Fibroblast of the aortic adventitia (primary cell): Measurements from ENCODE around the gene TPSG1. TPM values are rescaled to one million over a fixed set of nuclear protein-coding genes. Genes with fewer than 3 reads are reported as not detected.
A peak's percentile ranks its signal among the peaks of the same experiment; 100 is the strongest.
"Not testable (repeated sequence)": the region's sequence is repeated elsewhere in the genome, so short reads cannot be mapped to it uniquely, and the experiment has no call there.

Source experiments
- DNase-seq: peaks from one replicate; pipeline ENCODE4 v3.0.0-alpha.2; 2010; ENCODE audit warnings: low read depth
- H3K4me3 ChIP-seq: 2 replicates; pipeline ENCODE4 v1.5.1; 2011; ENCODE audit warnings: low read depth, mild to moderate bottlenecking, control low read depth, low read length, moderate library complexity
- total RNA-seq: library from RNA; depleted of rRNA; stranded (reverse); fragments of >200 nt; gene quantifications from 2 replicates; pipeline ENCODE4 v1.2.3, GENCODE V29; 2012; ENCODE audit warnings: low replicate concordance
- TF ChIP-seq, protein P1 (sequence below): IDR thresholded peaks from 2 replicates; pipeline ENCODE4 v1.5.1; 2011; ENCODE audit warnings: mild to moderate bottlenecking, low read length, control low read depth, inconsistent platforms; ENCODE audit not compliant: insufficient read depth

TPSG1 gene
- total RNA-seq, 1 donor, result not detected

DNA sequence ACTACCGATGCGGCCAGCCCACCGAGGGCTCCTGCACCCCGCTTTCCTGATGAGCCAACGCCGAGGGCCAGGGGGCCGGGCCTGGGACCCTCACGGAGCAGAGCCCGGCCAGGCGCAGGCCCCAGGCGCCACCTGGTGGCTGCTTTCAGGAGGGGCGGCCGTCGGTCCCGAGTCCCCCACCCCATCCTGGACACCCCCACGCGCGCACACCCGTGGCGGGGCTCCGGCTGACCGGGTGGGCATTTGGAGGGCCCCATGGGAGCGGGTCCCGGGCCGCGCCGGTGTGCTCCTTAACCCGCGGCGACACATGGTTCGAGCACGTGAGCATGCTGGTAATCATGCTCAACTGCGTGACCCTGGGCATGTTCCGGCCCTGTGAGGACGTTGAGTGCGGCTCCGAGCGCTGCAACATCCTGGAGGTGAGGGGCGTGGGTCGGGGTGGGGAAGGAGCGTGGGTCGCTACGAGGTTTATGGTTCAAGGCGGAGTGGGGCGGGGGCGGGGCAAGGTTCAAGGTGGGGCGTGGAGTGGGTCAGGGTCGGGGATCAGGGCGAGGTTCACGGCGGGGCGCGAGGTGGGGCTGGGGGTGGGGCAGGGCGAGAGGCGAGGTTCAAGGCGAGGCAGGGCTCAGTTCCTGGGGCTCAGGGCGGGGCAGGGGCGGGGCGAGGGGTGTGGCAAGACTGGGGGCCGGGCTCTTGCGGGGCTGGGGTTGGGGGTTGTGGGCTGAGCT is 30.2 kb downstream of the TPSG1 start:
- TF ChIP-seq, protein P1, sequence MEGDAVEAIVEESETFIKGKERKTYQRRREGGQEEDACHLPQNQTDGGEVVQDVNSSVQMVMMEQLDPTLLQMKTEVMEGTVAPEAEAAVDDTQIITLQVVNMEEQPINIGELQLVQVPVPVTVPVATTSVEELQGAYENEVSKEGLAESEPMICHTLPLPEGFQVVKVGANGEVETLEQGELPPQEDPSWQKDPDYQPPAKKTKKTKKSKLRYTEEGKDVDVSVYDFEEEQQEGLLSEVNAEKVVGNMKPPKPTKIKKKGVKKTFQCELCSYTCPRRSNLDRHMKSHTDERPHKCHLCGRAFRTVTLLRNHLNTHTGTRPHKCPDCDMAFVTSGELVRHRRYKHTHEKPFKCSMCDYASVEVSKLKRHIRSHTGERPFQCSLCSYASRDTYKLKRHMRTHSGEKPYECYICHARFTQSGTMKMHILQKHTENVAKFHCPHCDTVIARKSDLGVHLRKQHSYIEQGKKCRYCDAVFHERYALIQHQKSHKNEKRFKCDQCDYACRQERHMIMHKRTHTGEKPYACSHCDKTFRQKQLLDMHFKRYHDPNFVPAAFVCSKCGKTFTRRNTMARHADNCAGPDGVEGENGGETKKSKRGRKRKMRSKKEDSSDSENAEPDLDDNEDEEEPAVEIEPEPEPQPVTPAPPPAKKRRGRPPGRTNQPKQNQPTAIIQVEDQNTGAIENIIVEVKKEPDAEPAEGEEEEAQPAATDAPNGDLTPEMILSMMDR, result peak; percentile 66
- no peak for DNase-seq
- H3K4me3 ChIP-seq, result no peak overlapping the region

DNA sequence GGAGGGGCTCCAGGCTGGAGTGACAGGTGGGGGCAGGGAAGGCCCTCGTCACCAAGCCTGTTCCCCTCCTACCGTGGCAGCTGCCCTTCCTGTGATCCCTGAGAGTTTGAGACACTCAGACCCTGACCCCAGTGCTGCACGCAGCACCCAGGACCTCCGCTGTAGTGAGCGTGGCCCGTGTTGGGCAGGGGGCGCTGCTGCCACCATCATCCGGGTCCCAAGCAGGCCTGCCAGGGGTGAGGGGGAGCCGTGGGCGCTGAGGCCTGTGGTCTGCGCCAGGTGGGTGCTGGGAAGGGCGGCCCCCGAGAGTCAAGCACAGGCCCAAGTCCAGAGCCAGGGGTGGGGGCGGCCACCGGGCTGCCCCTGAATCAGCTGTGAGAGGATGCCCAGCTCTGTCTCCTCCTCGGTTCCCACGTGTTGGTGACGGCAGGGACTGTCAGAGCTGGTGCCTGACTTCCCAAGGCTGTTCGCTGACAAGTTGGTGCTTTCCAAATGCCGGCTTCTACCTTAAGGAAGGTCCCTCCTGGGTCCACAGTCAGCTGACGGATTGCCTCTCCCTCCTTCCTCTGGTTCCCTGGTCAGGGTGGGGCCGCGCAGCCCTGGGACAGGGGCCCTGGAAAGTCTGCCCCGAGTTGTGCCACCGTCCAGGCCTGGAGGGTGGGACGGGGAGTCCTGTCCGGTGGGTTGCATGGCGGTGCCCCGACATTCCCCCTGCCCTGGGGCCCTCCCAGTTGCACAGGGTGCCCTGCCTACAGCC is 31.1 kb downstream of the TPSG1 start:
- TF ChIP-seq, protein P1, result no peak
- no peak overlapping the region for H3K4me3 ChIP-seq
- no peak for DNase-seq

DNA sequence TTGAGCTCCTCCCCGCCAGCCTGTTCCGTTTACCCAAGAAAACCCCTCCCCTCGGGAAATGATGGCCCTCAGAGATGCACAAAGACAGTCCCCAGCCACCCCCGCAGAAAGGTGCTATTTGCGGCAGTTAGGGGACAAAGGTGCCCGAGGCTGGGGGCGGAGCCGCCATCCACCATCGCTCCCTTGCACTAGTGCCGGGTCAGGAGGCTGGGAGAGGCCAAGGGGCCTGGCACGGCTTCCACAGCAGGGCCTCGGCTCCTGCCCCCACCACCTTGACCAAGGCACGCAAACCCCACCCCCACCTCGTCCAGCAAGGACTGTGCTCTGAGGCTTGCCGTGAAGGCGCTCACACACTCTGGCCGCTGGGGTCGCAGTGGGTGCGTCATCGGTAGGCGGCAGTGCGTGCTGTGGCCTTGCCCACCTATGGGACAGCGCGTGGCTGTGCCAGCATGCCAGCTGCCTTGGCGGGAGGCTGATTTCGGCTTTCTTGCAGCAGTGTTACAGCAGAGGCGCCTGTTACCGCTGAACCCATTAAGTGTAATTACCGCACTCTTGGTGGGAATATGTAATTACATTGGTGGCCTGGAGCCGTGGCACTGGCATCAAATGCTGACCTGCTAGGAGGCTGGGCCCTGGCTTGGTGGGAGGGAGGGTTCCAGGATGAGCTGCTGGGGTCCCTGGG is 31.8 kb downstream of the TPSG1 start:
- TF ChIP-seq, protein P1, result no peak
- DNase-seq, result no peak
- H3K4me3 ChIP-seq, result no peak overlapping the region

DNA sequence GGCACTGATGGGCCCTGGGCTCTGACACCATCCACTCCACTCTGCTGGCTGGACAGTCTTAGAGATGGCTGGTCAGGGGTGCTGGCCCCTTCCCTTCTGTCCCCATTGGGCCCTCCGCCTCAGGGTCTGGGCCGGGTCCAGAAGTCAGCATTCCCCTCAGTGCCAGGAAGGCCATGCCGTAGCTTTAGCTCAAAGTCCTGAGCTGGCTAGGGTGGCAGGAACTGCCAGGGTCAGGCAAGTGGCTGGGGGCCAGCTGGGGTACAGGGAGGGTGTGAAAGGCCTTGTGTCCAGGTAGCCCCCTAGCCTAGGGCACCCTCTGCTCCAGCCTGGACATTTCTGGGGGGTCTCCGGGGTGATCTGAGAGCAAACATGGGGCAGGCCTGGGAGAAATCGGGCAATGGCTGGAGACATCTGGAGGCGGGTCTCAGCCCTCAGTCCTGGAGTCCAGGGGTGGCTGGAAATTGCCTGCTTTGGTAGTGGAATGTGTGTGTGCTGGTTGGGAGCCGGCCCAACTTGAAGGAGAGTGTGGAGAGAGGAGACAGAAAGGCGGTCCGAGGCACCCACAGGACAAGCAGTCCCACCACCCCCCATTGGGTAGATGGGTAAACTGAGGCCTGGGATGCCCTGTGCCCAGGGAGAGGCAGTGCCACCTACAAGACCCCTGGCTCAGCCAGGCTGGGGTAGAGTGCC is 32.5 kb downstream of the TPSG1 start:
- DNase-seq, result no peak
- H3K4me3 ChIP-seq, result no peak overlapping the region
- TF ChIP-seq, protein P1, result no peak

DNA sequence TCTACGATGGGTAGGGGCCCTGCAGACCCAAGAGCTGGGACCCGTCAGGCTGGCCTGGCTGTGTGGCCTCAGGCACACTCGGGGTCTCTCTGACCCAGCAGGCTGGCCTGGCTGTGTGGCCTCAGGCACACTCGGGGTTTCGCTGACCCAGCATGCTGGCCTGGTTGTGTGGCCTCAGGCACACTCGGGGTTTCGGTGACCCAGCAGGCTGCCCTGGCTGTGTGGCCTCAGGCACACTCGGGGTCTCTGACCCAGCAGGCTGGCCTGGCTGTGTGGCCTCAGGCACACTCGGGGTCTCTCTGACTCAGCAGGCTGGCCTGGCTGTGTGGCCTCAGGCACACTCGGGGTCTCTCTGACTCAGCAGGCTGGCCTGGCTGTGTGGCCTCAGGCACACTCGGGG is 34.3 kb downstream of the TPSG1 start:
- not testable (repeated sequence) for H3K4me3 ChIP-seq, DNase-seq

DNA sequence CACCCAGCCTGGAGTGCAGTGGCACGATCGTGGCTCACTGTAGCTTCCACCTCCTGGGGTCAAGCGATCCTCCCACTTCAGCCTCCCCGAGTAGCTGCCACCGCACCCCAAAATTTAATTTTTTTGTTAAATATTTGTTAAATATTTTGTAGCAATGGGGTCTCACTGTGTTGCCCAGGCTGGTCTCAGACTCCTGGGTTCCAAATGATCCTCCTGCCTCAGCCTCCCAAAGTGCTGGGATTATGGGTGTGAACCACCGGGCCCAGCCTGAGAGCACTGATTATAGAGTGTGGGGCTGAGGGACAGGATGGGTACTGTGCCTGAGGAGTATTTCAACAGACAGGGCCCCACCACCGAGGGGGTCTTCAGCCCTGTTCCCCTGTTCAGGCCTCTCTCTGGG is 35.6 kb downstream of the TPSG1 start:
- TF ChIP-seq, protein P1, result no peak
- H3K4me3 ChIP-seq, result no peak overlapping the region
- DNase-seq, result no peak
